ENCODE results near the gene HPN. TPM values are rescaled to one million over a fixed set of nuclear protein-coding genes. Genes with fewer than 3 reads are reported as not detected.
"Not testable (repeated sequence)": the region's sequence is repeated elsewhere in the genome, so short reads cannot be mapped to it uniquely, and the experiment has no call there.

HPN gene
- total RNA-seq: 4.9 TPM
- long read RNA-seq, partial matches to known transcripts: 8 of 17 reads
- long read RNA-seq, other reads (novel, unspliced or antisense): 9 of 17 reads

DNA sequence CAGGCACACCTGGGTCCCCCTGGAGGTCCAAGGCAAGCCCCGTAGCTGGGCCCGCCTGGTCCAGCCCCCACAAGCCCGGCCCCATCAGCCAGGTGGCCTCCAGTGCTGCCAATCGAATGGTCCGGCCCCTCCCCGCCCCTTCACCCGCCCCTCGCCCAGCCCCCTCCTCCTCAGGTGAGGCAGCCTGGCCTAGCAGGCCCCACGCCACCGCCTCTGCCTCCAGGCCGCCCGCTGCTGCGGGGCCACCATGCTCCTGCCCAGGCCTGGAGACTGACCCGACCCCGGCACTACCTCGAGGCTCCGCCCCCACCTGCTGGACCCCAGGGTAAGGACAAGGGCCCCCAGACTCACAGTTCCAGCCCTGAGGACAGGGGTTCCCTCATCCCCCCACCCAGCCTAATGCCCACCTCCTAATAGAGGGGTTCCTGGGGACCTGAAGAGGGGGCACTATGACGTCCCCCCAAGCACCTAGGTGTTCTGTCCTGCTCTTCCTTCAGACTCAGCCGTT, at the start of gene HPN:
HPN (plus strand) TSS at position 174 of the 508 bp plus-strand sequence. CDS start 786 bp downstream, outside the sequence.
- no peak for DNase-seq (ENCODE audit: low spot score)
- intact Hi-C loops (cut with DNase I): loop anchor here (2.0 kb wide), 1 partner anchor 97 kb away; the partner anchor contains the start of gene FXYD1

DNA sequence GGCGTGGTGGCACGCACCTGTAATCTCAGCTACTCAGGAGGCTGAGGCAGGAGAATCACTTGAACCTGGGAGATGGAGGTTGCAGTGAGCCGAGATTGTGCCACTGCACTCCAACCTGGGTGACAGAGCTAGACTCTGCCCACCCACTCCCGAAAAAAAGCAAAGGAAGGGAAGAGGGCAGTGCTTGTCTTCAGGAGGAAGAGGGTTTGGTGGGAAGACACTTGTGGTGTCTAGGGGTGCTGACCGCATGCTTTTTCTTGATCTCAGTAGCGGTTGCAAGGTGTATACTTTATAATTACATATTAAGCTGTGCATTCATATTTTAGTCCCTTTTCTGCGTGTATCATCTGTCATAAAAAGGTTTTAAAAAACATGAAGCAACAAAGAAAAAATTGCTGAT, 48.9 kb upstream of the HPN start:
- not testable (repeated sequence) for DNase-seq (ENCODE audit: low spot score)

GRCh38 chr19:34994286-34994642, 47.3 kb upstream of the HPN start:
- intact Hi-C loops (cut with DNase I): no loop called here

More for the DNA sequence above, 48.9 kb upstream of the HPN start:
- intact Hi-C loops (cut with DNase I): not testable (repeated sequence)

GRCh38 chr19:34994643-34995541, 46.6 kb upstream of the HPN start:
- intact Hi-C loops (cut with DNase I): no loop called here
- DNase-seq (ENCODE audit: low spot score): no peak

More at GRCh38 chr19:34994286-34994642, 47.3 kb upstream of the HPN start:
- no peak for DNase-seq (ENCODE audit: low spot score)

DNA sequence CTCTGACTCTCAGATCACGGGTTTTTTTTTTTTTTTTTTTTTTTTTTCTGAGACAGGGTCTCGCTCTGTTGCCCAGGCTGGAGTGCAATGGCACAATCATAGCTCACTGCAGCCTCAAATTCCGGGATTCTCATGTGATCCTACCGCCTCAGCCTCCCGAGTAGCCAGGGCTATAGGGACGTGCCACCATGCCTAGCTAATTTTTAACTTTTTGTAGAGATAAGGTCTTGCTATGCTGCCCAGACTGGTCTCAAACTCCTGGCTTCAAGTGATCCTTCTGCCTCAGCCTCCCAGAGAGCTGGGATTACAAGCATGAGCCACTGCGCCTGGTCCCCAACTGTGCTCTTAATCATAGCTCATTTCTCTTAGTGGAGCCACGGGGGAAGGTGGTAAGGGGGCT, 46.0 kb upstream of the HPN start:
- no peak for DNase-seq (ENCODE audit: low spot score)
- intact Hi-C loops (cut with DNase I): no loop called here

DNA sequence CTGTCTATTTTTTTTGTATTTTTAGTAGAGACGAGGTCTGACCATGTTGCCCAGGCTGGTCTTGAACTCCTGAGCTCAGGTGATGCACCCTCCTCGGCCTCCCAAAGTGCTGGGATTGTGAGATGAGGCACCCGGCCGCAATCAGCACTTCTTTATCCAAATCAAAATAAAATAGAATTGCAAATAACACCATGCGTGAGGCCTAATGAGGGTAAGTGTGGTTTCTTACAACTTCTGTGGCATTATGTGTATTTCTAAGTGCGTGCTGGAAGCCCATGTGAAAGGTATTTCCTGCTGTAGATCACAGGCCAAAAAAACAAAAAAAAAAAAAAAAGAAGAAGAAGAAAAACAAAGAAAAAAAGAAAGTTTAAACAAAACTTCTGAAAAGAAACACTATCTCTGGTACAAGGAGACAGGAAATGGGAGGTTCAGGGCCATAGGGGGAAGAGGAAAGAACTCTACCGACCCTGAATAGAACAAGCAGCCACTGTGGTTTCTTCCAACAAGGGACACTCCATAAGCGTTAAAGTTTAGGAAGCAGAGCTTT, 44.4 kb upstream of the HPN start:
- no peak for DNase-seq (ENCODE audit: low spot score)
- intact Hi-C loops (cut with DNase I): no loop called here

DNA sequence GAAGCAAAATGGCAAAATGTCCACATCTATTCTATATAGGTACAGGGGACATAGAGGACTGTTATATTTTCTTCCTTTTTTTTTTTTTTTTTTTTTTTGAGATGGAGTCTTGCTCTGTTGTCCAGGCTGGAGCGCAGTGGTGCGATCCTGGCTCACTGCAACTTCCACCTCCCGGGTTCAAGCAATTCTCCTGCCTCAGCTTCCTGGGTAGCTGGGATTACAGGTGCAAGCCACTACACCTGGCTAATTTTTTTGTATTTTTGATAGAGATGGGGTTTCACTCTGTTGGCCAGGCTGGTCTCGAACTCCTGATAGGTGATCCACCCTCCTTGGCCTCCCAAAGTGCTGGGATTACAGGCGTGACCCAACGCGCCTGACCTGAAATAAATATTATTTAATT, 43.3 kb upstream of the HPN start:
- DNase-seq (ENCODE audit: low spot score); intact Hi-C loops (cut with DNase I): not testable (repeated sequence)

DNA sequence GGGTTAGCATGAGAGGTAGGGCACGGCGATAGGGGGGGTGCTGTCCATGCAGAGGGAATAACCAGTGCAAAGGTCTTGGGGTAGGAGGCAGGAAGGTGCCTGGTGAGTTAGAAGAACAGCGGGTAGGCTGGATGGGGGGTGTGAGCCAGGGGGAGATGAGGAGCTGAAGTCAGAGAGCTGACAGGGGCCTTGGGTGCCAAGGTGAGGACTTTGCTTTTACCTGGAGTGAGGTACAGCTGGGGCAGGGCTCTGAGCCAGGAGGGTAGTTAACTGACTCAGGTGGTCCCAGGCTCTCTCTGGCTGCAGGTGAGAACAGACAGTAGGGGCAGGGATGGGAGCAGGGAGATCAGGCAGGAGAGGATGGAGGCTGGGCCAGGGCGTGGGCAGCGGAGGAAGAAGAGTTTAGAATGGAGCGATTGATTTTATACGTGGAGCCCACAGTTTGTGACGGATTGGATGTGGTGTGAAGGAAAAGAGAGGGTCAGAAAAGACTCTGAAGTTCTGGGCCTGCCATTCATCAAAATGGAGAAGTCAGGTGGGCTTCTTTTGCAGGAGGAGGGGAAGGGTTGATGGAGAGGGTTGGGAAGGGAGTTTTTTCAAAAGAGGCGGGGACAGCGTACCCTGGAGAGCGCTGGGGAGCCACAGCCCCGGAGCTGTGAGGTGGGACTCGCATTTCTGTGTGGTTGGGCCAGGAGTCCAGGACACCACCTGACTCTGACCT, 42.6 kb upstream of the HPN start:
- intact Hi-C loops (cut with DNase I): no loop called here
- DNase-seq (ENCODE audit: low spot score): no peak

DNA sequence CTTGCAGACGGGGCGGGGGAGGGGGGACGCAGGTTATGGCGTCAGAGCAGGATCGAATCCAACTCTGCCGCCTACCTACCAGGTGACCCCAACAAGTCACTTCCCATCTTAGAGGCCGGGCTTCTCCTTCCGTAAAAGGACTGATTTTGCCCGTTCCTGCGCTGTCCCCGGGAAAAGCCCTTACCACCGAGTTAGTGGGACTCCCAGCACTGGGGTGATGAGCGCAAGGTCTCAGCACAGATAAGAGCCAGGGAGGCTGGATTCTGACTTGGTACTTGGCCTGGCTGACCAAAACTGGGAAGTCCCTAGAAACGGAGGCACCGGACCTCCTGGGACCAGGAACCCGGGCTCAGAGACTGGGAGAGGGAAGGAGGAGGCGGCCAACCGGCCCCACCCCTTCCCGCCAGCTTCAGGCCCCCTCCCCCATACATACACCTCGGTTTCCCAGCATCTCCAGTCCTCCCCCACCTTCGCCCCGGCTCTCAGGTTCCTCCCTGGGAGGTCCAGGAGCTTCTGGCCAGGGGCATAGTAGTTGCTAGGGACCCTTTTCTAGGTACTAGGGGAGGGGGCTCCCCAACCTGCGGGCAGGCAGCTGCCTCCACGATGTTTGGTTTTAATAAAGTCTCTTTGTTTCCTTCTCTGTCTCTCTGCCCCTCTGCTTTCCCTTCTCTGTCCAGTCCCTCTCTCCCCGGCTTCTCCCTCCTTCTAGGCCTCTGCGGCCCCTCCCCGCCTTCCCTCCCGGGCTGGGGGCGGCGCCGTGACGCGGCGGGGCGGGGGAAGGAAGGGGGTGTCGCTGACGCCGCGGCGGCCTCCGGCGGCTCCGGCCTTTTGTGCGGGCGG, 41.8 kb upstream of the HPN start, which contains the start of gene GRAMD1A:
GRAMD1A (plus strand) TSS at position 826 of the 840 bp plus-strand sequence. CDS start 156 bp downstream, outside the sequence.
- intact Hi-C loops (cut with DNase I): no loop called here
- DNase-seq (ENCODE audit: low spot score): peak; percentile 96

DNA sequence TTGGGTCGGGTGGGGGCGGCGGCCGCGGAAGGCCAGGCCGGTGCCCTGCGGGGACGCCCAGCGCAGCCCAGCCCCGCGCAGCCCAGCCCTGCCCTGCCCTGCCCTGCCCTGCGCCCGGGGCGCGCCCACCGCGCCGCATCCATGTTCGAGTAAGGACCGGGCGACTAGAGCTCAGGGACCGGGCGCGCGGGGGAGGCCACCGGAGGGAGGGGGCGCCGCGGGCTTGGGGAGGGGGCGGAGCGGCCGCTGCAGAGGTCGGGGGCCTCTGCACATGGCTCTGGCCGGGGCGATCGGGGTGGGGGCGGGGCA, 41.2 kb upstream of the HPN start:
- DNase-seq (ENCODE audit: low spot score): no peak
- intact Hi-C loops (cut with DNase I): no loop called here

DNA sequence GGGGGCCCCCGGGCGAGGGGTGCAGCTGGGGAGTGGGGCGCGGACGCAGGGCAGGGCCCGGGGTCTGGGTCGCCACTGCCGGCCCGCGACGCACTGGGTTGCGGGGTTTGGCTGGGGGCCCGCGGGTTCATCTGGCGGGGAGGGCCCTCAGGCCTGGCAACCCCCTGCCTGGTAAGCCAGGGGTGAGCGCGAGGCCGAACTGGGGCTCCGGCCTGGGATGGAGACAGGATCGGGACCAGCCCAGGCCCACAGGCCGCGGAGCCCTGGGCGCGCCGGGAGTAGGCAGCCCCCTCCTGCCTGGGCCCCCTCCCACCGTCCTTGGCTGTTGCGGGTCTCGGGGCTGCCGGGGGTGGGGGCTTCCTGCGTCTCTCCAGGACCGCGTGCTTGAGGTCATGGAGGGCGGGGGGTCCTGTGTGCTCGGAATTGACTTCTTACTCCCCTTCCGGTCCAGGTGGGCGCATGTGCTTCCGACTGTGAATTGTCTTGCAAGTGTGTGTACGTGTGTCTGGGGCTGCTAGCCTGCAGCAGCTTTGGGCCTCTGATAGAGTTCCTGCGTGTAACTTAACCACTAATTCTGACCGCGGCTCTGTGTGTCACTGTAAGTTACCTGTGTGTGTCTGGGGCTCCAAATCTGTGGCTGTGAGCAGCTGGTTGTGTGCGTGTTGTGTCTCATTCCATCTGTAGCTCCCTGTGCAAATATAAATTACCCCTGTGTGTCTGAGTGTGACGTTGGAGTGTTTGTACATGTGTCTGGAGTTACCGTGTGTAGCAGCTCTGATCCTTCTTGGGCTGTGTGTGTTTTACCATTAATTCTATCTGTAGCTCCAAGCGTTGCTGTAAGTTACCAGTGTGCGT, 40.6 kb upstream of the HPN start:
- DNase-seq (ENCODE audit: low spot score): no peak
- intact Hi-C loops (cut with DNase I): no loop called here

DNA sequence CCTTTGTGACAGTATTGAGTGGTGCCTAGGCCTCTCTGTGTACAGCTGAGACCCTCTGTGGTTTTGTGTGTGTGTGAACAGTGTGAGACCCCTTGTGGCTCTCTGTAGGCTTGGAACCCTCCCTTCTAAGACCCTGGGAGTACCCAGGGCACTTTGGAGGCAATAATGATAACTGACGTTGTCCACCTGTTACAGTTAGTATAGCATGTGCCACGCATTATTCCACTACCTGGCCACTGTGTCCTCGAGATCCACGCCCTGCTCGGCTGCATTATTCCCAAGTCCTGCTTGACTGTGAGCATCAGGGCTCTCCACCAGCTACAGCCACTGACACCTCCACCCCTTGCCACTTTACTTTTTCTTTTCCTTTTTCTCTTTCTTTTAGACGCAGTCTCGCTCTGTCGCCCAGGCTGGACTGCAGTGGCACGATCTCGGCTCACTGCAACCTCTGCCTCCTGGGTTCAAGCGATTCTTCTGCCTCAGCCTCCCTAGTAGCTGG, 39.4 kb upstream of the HPN start:
- DNase-seq (ENCODE audit: low spot score): no peak

GRCh38 chr19:35004517-35005255, 36.8 kb upstream of the HPN start:
- no peak for DNase-seq (ENCODE audit: low spot score)
- intact Hi-C loops (cut with DNase I): no loop called here

More for the DNA sequence above, 39.4 kb upstream of the HPN start:
- intact Hi-C loops (cut with DNase I): no loop called here

- intact Hi-C loops (cut with DNase I): no loop called here
- DNase-seq (ENCODE audit: low spot score): no peak
These were observed 36.1 kb upstream of the HPN start for GRCh38 chr19:35005256-35005977.

DNA sequence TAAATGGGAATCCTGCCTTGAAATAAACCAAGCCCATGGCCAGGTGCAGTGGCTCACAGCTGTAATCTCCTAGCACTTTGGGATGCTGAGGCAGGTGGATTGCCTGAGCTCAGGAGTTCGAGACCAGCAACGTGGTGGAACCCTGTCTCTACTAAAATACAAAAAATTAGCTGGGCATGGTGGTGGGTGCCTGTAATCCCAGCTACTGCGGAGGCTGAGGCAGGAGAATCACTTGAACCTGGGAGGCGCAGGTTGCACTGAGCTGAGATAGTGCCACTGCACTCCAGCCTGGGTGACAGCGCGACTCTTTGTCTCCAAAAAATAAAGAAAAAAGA, 35.5 kb upstream of the HPN start:
- intact Hi-C loops (cut with DNase I); DNase-seq (ENCODE audit: low spot score): not testable (repeated sequence)

DNA sequence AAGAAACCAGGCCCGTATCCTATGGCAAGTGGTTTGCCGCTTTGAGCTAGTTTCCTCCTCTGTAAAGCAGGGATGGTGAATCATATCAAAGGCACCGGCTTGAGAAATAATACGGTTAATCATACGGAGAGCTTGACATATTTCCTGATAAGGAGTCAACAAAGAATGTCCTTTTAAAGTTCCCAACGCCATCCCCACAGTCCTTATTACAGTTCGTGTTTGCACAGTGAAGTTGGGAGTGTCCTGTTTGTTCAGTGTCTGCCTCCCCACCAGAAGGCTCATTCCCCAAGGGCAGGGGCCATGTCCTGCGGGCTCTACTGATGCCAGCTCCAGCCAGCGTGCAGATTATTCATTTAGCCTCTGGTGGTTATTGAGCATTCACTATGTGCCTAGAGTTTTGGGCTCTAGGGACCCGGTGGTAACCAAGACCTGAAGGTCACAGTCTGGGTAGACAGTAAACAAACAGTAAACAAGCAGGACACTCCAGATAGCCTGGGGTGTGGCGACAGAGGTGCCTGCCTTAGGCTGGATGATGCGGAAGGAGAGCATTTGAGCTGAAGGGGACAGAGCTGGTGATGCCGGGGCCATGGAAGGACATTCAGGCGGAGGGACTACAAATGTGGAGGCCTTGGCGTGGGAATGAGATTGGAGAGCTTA, 35.1 kb upstream of the HPN start:
- DNase-seq (ENCODE audit: low spot score): no peak
- intact Hi-C loops (cut with DNase I): no loop called here

DNA sequence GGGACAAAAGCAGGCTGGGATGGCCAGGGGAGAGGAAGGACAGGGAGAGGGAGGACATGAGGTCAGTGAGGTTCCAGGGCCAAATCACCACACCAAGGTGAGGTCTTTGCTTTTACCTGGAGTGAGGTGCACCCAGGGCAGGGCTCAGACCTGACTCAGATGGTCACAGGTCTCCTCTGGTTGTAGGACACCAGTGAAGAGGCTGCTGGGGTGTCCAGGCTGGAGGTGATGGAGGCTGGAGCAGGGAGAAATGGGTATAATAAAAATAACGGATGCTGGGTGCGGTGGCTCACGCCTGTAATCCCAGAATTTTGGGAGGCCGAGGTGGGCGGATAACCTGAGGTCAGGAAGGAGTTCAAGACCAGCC, 34.5 kb upstream of the HPN start:
- intact Hi-C loops (cut with DNase I): no loop called here

More for the DNA sequence above, 34.5 kb upstream of the HPN start:
- no peak for DNase-seq (ENCODE audit: low spot score)

All from cardiac septum (tissue), 1 donor.